GM19324 (cell line): Measurements from ENCODE around the gene F7.
"Not testable (repeated sequence)": the region's sequence is repeated elsewhere in the genome, so short reads cannot be mapped to it uniquely, and the experiment has no call there.

Experiments
- ATAC-seq: cut with Tn5 transposase; IDR thresholded peaks from one replicate; pipeline ENCODE4 v1.9.1; 2021; ENCODE audit warnings: mild to moderate bottlenecking, moderate library complexity; ENCODE audit not compliant: unreplicated experiment, low FRiP score

F7 gene

DNA sequence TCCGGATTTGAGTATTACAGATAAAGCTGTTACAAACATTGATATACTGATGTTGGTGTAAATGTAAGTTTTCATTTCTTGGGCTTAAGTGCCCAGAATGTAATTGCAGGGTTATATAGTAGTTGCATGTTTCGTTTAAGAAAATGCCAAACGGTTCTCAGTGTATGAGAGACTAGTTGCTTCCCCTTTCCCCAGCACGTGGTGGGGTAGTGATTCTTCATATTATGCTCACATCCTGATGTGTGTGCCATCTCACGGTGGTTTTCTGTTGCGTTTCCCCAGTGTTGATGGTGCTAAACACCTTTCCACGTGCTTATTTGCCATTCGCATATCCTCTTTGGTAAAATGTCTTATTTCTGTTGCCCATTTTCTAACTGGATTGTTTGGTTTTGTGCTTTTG lies 34.7 kb upstream of the F7 start:
- ATAC-seq, result no peak

DNA sequence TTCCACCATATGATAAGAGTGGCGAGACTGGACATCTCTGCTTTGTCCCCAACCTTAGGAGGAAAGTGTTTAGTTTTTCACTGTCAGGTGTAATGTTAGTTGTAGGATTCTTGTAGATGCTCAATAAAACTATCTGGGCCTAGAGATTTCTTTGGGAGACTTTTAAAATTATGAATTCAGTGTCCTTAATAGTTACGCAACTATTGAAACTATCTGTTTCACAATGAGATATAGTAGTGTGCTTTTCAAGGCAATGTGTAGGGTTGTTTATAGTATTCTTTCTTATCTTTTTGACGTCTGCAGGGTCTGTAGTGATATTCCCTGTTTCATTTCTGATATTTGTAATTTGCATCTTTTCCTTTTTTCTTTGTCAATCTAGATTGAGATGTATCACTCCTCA lies 33.2 kb upstream of the F7 start:
- ATAC-seq, result no peak

DNA sequence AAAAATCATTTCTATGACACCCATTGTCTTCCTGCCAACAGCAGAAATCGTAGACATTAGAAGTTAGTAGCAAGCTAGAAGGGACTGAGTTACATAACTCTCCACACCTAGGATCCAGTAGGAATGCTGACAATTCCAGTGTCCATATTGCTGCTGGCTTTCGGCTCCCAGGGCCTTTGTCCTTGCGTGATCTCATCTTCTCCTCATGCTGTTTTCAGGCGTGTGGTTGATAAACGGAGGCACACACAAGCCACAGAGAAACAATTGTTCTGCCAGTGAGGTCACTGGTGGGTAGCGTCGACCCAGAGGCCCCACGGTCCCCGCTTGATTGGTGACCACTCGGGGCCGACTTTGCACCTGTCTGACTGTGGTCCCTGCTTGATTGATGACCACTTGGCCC lies 31.6 kb upstream of the F7 start:
- no peak for ATAC-seq

DNA sequence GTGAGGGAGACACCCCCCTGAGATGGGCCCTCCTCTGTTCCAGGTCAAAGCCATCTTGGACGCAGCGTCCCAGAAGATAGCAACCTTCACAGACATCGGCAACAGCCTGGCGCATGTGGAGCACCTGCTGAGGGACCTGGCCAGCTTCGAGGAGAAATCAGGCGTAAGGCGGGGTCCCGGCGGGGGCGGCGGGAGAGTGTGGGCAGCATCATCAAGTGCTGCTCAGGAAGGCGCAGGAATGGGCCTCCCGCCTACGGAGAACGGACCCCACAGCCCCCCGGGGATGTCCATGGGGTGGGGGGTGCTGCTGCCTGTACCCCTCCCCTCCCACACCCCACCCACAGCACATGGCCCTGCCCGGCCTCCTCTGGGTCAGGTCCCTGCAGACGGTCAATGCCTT lies 31.2 kb upstream of the F7 start:
- ATAC-seq, result no peak

DNA sequence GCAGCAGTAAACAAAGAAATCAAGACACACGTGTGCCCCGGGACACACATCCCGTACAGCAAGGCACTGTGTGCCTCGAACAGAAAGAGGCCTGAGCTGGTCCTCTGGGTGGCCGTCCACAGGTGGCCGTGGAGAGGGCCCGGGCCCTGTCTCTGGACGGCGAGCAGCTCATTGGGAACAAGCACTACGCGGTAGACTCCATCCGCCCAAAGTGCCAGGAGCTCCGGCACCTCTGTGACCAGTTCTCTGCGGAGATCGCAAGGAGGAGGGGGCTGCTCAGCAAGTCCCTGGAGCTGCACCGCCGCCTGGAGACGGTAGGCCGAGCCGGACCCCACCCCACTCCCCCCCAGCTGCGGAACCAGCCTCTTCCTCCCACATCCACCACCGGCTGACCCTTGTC lies 30.7 kb upstream of the F7 start:
- no peak for ATAC-seq

DNA sequence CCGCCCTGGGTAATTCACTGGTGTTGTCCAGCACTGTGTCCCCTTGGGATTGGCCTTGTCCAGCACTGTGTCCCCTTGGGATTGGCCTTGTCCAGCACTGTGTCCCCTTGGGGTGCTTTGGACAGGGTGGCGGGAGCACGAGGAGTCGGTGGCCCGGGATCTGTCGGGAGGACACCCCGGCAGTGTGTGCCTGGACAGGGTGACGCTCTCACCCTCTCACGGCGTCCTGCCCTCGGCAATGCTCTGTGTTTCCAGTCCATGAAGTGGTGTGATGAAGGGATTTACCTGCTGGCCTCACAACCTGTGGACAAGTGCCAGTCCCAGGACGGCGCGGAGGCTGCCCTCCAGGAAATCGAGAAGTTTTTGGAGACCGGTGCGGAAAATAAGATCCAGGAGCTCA lies 29.9 kb upstream of the F7 start:
- ATAC-seq, result no peak

DNA sequence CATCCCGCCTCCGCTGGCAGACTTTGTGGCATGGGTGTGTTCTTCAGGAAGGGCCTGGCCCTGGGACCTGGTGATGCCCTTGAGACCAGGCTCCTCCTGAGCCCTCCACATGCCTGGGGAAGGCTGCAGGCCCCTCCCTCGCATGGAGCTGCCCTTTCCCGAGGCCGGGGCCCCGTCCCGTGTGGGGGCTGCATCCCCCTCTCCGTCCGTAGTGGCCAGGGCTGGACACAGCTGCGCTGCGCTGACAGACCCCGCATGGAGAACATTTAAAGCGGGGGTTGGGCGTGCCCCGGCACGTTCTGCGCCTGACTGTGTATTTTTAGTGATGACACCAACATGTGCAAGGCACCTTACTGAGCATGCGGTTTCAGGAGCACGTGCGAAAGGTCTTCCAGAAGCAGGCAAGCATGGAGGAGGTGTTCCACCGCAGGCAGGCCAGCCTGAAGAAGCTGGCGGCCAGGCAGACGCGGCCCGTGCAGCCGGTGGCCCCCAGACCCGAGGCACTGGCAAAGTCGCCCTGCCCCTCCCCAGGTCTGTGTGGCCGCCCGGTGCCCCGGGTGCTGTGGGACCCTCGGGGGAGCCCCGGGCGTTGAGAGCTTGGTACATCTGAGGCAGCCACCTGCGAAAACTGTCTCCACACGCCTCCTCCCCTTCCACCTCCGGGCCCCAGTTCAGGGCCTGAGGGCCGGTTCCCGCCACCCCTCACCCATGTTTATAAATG lies 28.8 kb upstream of the F7 start:
- ATAC-seq, result no peak

DNA sequence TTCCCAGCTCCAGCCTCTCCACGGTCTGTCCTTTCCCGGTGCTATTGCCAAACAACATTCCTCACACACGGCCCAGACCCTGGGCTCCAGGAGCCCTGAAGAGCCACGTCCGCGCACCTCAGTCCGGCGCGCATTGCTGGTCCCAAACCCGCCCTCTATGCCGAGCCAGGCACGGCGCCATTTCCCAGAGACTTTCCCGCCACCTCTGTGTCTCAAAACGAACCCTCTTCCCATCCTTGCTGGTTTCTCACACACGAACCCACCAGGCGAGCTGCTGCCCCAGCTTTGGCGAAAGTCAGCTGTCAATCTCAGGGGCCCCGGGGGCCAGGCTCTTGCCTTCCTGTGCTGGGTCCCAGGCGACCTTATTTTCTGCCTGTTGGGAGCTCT lies 28.0 kb upstream of the F7 start:
- no peak for ATAC-seq

DNA sequence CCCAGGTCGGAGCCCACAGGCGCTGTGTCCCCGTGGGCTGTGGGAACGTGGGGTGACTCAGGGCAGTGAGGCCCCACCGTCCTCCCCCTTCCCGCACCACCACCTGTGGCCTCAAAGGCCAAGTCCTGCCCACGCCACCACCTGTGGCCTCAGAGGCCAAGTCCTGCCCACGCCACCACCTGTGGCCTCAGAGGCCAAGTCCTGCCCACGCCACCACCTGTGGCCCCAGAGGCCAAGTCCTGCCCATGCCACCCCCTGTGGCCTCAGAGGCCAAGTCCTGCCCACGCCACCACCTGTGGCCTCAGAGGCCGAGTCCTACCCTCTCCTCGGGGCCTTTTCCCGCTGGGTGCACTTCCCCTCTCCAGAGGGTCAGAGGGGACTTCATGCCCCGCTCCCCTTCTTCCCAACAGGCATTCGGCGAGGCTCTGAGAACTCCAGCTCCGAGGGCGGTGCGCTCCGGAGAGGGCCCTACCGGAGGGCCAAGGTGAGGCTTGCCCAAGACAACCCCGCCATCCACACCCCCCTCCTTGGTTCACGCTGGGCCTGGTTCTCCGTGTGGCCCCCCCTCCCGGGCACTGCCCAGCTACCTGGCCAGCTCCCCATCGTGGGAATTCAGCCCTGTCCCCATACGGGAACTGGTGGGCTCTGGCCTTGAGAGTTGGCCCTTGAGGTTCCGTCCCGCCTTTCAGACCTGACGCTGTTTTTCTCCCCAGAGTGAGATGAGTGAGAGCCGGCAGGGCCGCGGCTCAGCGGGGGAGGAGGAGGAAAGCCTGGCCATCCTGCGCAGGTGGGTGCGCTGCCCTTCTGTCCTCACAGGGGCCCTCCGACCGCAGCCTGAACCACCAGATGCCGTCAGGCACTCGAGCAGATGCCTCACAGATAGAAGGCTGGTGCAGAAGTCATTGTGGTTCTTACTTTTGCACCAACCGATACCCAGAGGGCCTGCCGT lies 27.4 kb upstream of the F7 start:
- ATAC-seq, result no peak

DNA sequence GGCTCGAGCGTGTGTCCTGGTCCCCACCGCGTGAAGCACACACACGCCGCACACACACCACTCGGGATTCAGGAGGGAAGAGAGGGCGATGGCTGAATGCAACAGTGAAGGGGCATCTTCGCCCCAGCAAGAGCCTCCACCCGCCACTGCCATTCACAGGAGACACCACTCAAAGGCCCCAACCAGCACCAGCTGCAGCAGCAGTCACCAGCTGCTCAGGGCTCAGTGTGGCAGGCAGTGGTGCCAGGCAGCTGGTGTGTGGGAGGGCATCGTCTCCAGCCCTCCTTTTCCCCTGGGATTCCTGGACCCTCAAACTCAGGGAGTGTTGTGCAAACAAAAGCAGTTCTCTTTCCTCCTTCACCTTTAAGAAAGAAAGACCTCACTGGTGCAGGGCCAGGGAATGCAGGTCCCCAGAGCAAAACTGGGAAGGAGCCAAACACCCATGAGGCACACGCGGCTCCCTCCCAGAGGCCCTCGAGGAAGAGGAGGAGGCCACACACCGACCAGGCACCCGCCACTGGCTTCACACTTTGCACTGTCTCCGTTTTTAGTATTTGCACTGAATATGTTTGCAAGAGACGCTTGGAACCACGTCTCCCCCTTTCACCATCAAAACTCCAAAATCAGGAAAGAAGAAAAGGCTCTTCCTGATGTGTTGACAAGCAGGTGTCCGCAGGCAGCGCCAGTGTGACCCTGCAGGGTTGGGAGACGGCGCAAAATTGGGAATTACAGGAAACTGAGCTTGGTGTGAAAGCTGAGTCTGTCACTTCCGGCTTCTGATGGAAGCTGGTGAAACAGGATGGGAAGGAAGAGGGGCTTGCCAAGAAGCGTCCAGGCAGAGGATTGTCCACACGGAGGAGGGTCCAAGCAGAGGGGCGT lies 26.4 kb upstream of the F7 start:
- ATAC-seq, result no peak

DNA sequence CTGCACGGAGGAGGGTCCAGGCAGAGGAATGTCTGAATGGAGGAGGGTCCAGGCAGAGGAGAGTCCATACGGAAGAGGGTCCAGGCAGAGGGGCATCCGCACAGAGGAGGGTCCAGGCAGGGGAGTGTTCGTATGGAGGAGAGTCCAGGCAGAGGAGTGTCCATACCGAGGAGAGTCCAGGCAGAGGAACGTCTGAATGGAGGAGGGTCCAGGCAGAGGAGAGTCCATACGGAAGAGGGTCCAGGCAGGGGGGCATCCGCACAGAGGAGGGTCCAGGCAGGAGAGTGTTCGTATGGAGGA lies 25.9 kb upstream of the F7 start:
- not testable (repeated sequence) for ATAC-seq

DNA sequence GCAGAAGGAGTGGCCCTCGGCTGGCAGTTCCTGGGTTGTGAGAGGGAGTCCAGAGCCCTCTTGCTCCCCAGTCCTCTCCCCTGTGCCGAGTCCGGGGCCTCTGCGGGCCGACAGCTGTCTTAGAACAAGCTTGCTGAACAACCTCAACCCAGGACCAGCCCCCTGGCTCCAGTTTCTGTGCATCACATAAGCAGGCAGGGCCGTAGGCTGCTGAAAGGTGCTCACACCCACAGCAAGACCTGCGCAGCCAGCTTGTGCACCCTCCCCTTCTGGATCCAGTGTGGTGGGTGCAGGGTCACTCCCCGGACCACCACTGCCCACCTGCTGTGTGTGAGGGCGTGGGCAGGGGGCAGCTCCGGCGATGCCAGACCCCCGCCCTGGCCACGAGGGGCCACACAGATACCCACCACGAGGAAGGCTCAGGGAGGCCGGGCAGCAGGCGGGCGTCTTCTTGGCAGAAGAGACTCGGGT lies 25.2 kb upstream of the F7 start:
- ATAC-seq, result no peak

DNA sequence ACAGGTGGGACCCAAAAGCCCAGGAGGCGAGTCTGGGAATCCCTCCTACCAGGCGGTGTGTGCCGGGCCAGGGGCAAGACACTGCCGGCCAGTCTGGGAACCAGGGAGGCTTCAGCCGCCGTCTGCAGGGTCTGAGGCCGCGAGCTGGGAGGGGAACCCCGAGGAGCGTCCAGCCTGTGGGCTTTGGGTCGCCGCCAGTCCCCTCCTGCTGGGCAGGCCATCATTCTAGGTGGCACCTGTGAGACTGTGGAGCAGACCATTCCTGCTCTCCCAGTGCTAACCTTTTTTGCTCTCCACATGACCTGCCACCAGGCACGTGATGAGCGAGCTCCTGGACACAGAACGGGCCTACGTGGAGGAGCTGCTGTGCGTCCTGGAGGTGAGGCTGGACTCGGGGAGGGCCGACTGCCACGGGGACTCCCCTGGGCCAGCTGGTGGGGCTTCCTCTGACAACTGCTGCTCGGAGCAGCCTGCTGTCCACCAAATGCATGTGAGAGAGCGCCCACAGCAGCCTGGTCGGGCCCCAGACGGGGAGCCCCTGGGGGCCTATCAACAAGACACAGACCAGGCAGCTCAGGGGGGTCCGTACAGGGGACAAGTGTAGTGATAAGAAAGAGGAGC lies 24.6 kb upstream of the F7 start:
- no peak for ATAC-seq

DNA sequence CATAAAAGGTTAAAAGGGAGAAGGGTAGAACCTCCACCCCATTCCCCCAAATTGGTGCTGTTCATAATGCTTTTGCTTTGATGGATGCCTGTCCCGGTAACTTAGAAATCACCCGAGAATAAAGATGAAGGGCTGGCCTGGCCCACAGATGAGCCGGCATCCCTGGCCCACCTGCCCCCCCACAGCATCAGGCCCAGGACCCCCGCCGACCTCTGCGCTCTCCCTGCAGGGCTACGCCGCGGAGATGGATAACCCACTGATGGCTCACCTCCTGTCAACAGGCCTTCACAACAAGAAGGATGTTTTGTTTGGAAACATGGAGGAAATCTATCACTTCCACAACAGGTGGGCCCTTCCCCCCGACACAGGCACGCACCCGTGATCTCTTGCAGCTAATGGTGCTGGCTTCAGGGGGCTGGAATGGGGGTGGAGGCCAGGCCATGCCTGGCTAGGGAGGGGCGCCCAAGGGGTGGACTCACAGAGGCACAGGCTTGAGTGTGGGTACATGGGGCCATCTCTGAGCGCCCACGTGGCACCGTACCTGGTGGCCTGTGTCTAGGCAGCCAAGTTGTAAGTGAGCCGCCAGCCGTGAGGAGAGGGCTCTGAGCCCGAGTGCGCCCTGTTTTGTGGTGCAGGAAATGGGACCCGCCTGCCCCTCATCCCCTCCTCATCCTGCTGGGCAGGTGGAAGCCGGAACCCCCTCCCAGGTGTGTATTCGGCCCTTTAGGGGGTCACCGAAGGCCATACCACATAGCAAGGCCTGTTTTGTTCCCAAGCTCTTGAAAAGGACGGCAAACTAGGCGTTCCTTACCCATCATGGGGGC lies 23.2 kb upstream of the F7 start:
- ATAC-seq, result no peak

DNA sequence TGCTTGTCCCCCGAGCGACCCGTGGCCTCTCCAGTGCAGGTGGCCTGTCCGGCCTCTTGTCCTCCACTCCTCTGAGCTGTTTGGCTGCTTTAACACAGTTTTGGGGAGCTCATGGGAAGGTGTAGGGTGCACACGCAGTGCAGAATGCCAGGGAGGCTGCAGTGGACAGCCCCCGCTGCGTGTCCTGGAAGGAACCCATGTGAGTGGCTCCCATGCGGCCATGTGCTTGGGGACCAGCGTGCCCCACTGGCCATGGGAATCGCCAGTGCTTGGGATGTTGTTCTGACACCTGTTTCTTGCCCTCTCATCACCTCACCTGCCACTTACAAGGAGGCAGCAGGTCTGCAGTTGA lies 22.6 kb upstream of the F7 start:
- ATAC-seq, result no peak

DNA sequence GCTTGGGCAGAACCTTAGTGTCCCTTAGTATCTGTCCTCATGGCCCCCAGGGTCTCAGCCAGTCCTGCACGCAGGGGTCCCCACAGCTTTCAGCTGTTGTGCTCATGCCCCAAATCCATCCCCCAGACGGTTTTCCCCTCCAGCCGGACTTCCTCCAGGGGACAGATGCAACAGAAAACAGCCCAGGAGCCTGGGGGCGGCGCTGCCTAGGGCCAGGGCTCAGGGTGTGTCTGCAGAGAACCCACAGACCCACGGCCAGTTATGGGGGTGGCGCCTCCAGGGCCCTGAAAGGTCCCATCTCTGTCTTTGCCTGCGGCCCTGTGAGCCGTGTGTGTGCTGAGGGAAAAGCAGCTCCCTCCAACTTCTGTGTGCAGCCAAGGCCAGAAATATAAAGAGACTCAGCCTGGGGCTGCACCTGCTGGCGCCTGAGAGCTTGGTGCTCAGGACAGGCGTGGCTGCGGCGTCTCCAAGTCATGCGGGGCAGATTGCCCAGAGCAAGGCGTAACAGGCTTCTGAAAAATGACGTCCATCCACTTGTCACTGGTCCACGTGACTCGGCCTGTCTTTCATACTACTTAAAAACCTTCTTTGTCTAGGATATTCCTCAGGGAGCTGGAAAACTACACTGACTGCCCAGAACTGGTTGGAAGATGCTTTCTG lies 22.1 kb upstream of the F7 start:
- no peak for ATAC-seq

DNA sequence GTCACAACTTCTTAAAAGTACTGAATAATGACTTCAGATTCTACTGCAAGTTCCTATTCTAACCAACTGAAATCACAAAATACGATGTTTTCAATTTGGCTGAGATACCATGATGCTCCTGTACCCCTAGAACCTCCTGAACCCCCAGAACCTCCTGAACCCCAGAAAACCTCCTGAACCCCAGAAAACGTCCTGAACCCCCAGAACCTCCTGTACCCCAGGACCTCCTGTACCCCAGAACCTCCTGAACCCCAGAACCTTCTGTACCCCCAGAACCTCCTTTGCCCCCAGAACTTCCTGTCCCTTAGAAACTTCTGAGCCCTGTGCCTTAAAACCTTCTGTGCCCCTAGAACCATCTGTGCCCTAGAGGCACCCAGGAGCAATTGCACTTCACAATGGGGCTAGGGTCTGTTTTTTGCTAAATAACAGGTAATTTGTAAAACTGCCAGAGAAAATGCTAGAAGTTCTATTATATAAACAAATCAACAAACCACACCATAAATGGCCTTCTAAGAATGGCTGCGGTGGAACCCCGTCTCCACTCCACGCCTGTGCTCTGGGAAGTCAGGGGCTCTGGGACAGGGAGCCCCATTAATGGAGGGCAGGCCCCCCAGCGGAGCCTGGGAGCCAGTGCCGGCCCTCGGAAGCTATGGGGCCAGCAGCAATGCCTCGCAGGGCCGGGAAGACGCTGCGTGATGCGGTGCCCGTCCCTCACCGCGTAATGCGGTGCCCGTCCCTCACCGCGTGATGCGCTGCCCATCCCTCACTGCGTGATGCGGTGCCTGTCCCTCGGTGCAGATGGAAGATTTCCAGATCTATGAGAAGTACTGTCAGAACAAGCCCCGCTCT lies 21.3 kb upstream of the F7 start:
- ATAC-seq, result no peak

DNA sequence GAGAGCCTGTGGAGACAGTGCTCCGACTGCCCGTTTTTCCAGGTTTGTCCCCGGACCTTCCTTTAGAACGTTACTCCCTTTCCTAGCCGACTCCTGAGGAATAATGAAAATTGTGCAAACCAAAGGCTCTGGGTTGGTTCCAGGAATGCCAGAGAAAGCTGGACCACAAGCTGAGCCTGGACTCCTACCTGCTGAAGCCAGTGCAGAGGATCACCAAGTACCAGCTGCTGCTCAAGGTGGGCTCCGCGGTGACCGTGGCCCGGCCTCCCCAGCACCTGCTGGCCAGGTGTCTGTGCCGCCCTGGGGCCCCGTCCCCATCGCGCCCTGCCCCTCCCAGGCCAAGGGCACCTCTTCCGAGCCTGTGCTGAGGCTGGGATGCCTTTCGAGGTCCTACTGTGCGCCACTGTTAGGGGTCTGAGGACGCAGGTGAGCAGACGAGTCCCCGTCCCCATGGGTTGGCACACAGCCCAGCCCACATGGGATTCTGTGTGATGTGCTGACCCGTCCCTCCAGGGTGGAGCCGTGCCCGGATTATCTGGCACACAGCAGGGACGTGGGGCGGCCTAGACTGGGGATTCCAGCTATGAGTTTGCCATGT lies 20.5 kb upstream of the F7 start:
- ATAC-seq, result no peak
